Esophagus muscularis mucosa (tissue), 4 donors: ENCODE results near the gene UBE2R2. TPM values are rescaled to one million over a fixed set of nuclear protein-coding genes. Genes with fewer than 3 reads are reported as not detected.
"Not testable (repeated sequence)": the region's sequence is repeated elsewhere in the genome, so short reads cannot be mapped to it uniquely, and the experiment has no call there.

Experiments
- DNase-seq: peaks from one replicate; pipeline ENCODE4 v3.0.0-alpha.2; 2017; ENCODE audit errors: extremely low spot score
- H3K27ac ChIP-seq, 4 donors: fragments of 200-600 bp; sonication (generic); replicated peaks in 1 of 4; 1 replicate in 3 of 4; 2 replicates in 1 of 4; pipeline ENCODE4 v1.5.1; 2016 to 2019; ENCODE audit warnings: mild to moderate bottlenecking in 1 of 4
- H3K27me3 ChIP-seq, 4 donors: fragments of 200-600 bp; sonication (generic); one replicate each; pipeline versions ENCODE4 v1.5.1 to v1.6.0; 2016 to 2019
- H3K36me3 ChIP-seq, 4 donors: fragments of 200-600 bp; sonication (generic); one replicate each; pipeline ENCODE4 v1.5.1; 2016 to 2019
- H3K4me1 ChIP-seq, 4 donors: fragments of 200-600 bp; sonication (generic); one replicate each; pipeline ENCODE4 v1.5.1; 2016 to 2019
- H3K4me3 ChIP-seq, 4 donors: fragments of 200-600 bp; sonication (generic); 1 replicate in 2 of 4; 2 replicates in 2 of 4; pipeline ENCODE4 v1.5.1; 2016 to 2019; ENCODE audit warnings: mild to moderate bottlenecking in 4 of 4, moderate library complexity in 1 of 4
- H3K9me3 ChIP-seq, 4 donors: fragments of 200-600 bp; sonication (generic); 1 replicate in 3 of 4; 2 replicates in 1 of 4; pipeline ENCODE4 v1.5.1; 2016 to 2019
- CTCF ChIP-seq, 3 experiments: fragments of 200-600 bp in 2 of 3; fragments of 450-650 bp in 1 of 3; sonication (generic) in 2 of 3; IDR thresholded peaks; one replicate each; pipeline ENCODE4 v1.5.1; 2017 to 2019; ENCODE audit warnings: antibody characterized with exemption in 3 of 3, mild to moderate bottlenecking in 2 of 3, moderate library complexity in 1 of 3
- EP300 ChIP-seq: sonication (generic); formaldehyde crosslinking; IDR thresholded peaks from one replicate; pipeline ENCODE4 v1.6.1; 2017; ENCODE audit warnings: antibody characterized with exemption
- POLR2A ChIP-seq: fragments of 450-650 bp; IDR thresholded peaks from one replicate; pipeline ENCODE4 v1.6.1; 2017; ENCODE audit warnings: antibody characterized with exemption, moderate library complexity, mild to moderate bottlenecking, low read depth
- POLR2AphosphoS5 ChIP-seq, 2 donors: sonication (generic); formaldehyde crosslinking; IDR thresholded peaks; one replicate each; pipeline ENCODE4 v1.6.1; 2017; ENCODE audit warnings: antibody characterized with exemption in 2 of 2
- WGBS: methylation state at CpG from one replicate; pipeline ENCODE4 v1.1.5; 2018; 5-methylcytosine and 5-hydroxymethylcytosine counted together
- intact Hi-C: fragments of 100-400 bp; cut with DNase I; formaldehyde crosslinking; loops from one replicate; pipeline ENCODE4 v1.15.1; 2023
- total RNA-seq, 4 donors: library from RNA; depleted of rRNA; stranded (reverse); fragments of >200 nt; gene quantifications; one replicate each; pipeline versions ENCODE4 v1.1.0 to v1.2.1, GENCODE V29; 2016

The UBE2R2 gene
- total RNA-seq, 4 donors from 2014 or later, result 27.8 to 45.1 (median 34.4) TPM

GRCh38 chr9:33868440-33868973 lies 51.5 kb downstream of the UBE2R2 start:
- peak overlapping the region in 3 of 4 donors; percentile 10 to 25 (median 20) for H3K4me3 ChIP-seq
- H3K9me3 ChIP-seq, result no peaks in the 10 kb centered on the region
- DNase-seq, result no peak
- H3K27ac ChIP-seq, result peak overlapping the region; percentile 62 to 67 (median 62)
- TF ChIP-seq EP300, result no peak
- no peak for TF ChIP-seq POLR2A
- TF ChIP-seq POLR2AphosphoS5 (IDR thresholded peaks at IDR 0.05), result peak in 1 of 2 donors; percentile 11
- TF ChIP-seq CTCF (IDR thresholded peaks at IDR 0.05), result no peak
- intact Hi-C loops, result no loop called here
- H3K4me1 ChIP-seq, result peaks cover 20 to 69% (median 52%) of the 10 kb centered on the region in 4 donors
- no peaks in the 10 kb centered on the region for H3K27me3 ChIP-seq
- H3K36me3 ChIP-seq, result no peaks in the 10 kb centered on the region
- 20% methylated on average over 3 of the region's 3 CpGs for whole genome bisulfite sequencing

GRCh38 chr9:33869243-33869642 lies 52.3 kb downstream of the UBE2R2 start:
- H3K27me3 ChIP-seq, H3K9me3 ChIP-seq, intact Hi-C loops, DNase-seq, H3K36me3 ChIP-seq, H3K4me3 ChIP-seq: not testable (repeated sequence)
- WGBS, result 98% methylated on average over 4 of the region's 4 CpGs
- H3K4me1 ChIP-seq, result peaks cover 20 to 69% (median 48%) of the 10 kb centered on the region in 4 donors
- H3K27ac ChIP-seq, result peak overlapping the region; percentile 62 to 67 (median 62)

- no peak for DNase-seq
- TF ChIP-seq POLR2A, result no peak
- TF ChIP-seq POLR2AphosphoS5 (IDR thresholded peaks at IDR 0.05), result no peak
- no peak for TF ChIP-seq CTCF (IDR thresholded peaks at IDR 0.05)
- no peak for TF ChIP-seq EP300
- H3K27ac ChIP-seq, result no peak overlapping the region
- H3K9me3 ChIP-seq, result no peaks in the 10 kb centered on the region
- 67% methylated on average over 10 of the region's 10 CpGs for WGBS
- H3K27me3 ChIP-seq, result no peaks in the 10 kb centered on the region
- H3K4me3 ChIP-seq, result no peak overlapping the region
- H3K4me1 ChIP-seq, result peaks cover 5 to 57% (median 48%) of the 10 kb centered on the region in 4 donors
- no peaks in the 10 kb centered on the region for H3K36me3 ChIP-seq
- intact Hi-C loops, result no loop called here
These were observed 60.9 kb downstream of the UBE2R2 start for GRCh38 chr9:33877727-33878489.

- H3K27me3 ChIP-seq, result no peaks in the 10 kb centered on the region
- no peaks in the 10 kb centered on the region for H3K9me3 ChIP-seq
- H3K36me3 ChIP-seq, result no peaks in the 10 kb centered on the region
- 83% methylated on average over 7 of the region's 7 CpGs for WGBS
- TF ChIP-seq EP300 (no peak), CTCF (IDR thresholded peaks at IDR 0.05) (no peak), POLR2A (no peak), POLR2AphosphoS5 (IDR thresholded peaks at IDR 0.05) (no peak)
- DNase-seq, result no peak
- H3K27ac ChIP-seq, result no peak overlapping the region
- no peak overlapping the region for H3K4me3 ChIP-seq
- intact Hi-C loops, result no loop called here
- H3K4me1 ChIP-seq, result peaks cover 5 to 59% (median 50%) of the 10 kb centered on the region in 4 donors
These were observed 61.9 kb downstream of the UBE2R2 start for GRCh38 chr9:33878691-33879366.
